ENCODE results near the gene NUTM2F.
"Not testable (repeated sequence)": the region's sequence is repeated elsewhere in the genome, so short reads cannot be mapped to it uniquely, and the experiment has no call there.

Gene NUTM2F, protein sequence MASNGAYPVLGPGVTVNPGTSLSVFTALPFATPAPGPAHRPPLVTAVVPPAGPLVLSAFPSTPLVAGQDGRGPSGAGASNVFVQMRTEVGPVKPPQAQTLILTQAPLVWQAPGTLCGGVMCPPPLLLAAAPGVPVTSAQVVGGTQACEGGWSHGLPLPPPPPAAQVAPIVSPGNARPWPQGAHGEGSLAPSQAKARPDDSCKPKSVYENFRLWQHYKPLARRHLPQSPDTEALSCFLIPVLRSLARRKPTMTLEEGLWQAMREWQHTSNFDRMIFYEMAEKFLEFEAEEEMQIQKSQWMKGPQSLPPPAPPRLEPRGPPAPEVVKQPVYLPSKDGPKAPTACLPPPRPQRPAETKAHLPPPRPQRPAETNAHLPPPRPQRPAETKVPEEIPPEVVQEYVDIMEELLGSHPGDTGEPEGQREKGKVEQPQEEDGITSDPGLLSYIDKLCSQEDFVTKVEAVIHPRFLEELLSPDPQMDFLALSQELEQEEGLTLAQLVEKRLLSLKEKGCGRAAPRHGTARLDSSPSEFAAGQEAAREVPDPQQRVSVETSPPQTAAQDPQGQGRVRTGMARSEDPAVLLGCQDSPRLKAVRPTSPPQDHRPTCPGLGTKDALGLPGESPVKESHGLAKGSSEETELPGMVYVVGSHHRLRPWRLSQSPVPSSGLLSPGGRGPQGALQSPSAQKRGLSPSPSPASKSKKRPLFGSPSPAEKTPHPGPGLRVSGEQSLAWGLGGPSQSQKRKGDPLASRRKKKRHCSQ

GRCh38 chr9:94328544-94328943 lies at the start of gene NUTM2F:
NUTM2F (minus strand) TSS chr9:94328644; CDS start chr9:94328623, 21 bp downstream.
- DNase-seq (ENCODE audit: extremely low read depth, low read depth): not testable (repeated sequence)

DNA sequence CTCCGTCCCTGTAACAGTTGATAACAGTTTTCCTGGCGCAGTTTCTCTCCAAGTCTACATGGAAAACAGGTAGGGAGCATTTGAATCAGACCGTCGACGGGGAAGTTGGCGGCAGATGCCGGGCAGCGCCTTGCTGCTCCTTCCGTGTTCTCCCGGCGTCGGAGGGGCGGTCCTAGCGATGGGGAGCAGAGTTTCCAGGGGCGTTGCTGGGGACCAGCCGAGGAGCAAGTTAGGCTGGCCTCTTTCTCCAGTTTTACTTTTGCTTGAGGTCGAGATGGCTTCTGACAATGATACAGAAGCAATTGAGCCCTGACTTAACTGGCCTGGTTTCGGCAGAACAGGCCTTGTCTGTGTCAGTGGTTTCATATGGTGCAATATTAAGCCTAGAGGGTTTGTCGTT lies 46.8 kb upstream of the NUTM2F start:
- DNase-seq (ENCODE audit: extremely low read depth, low read depth): not testable (repeated sequence)

- peak; percentile 58 for DNase-seq (ENCODE audit: extremely low read depth, low read depth)
Measured at GRCh38 chr9:94374176-94375056, 46.0 kb upstream of the NUTM2F start.

GRCh38 chr9:94373779-94374175 lies 45.3 kb upstream of the NUTM2F start:
- not testable (repeated sequence) for DNase-seq (ENCODE audit: extremely low read depth, low read depth)

GRCh38 chr9:94370266-94370665 lies 41.8 kb upstream of the NUTM2F start:
- DNase-seq (ENCODE audit: extremely low read depth, low read depth): not testable (repeated sequence)

- DNase-seq (ENCODE audit: extremely low read depth, low read depth): not testable (repeated sequence)
Measured at GRCh38 chr9:94364093-94364614, 35.7 kb upstream of the NUTM2F start.

- DNase-seq (ENCODE audit: extremely low read depth, low read depth): not testable (repeated sequence)
Measured at GRCh38 chr9:94357158-94357557, 28.7 kb upstream of the NUTM2F start.

- DNase-seq (ENCODE audit: extremely low read depth, low read depth): not testable (repeated sequence)
Measured at GRCh38 chr9:94351901-94352723, 23.7 kb upstream of the NUTM2F start.

DNA sequence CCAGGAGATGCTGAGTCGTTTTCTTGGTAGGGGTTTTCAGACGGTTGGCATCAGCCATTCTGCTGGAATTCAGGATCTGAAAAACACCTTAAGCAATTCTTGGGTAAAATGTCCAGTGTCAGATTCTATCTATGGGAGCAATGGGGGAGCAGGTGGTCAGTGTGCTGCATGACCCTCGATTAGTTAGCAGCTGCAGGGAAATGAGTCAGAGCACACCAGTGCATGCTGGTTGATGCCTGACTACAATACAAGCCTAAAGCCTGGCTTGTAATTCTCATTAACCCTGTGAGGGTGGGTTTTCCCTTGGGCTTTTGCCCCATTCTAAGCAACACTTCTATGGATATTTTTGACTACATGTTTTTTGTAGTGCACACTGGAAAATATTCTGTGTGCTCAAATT lies 20.3 kb upstream of the NUTM2F start:
- not testable (repeated sequence) for DNase-seq (ENCODE audit: extremely low read depth, low read depth)

DNA sequence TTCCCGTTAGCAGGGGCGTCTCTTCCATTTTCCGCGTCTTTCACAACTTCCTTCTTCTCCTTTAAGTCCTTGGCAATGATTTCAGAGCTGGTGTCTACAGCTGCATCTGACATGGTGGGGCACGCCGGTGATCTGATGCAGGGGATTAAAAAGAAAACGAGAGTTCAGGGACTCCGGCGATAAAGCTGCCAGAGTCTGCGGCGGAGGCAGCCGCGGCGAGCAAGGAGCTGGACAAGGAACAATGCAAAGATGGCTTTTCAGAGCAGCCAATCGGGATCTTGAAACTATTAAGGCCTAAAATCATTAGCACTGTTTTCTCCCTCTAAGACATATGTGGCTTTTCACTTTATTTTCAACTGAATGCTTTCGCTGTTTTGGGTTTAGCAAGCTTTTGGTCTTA lies 19.0 kb upstream of the NUTM2F start:
- DNase-seq (ENCODE audit: extremely low read depth, low read depth): not testable (repeated sequence)

DNA sequence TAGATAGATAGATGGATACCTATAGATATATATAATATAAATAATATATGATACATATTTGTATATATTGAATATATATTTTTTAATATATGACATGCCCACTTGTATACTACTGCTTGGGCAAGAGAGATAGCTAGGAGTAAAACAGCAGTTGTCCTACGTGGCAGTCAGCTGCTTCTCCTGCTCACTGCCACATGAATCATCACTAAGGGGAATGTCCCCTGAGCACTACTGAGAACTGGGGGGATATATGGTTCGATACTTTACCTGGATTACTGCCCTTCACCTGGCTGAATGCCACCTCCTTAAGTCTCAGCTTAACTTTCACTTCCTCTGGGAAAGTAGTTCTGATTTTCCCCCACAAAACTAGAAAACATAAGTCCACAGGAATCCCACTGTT lies 13.3 kb upstream of the NUTM2F start:
- DNase-seq (ENCODE audit: extremely low read depth, low read depth): not testable (repeated sequence)

DNA sequence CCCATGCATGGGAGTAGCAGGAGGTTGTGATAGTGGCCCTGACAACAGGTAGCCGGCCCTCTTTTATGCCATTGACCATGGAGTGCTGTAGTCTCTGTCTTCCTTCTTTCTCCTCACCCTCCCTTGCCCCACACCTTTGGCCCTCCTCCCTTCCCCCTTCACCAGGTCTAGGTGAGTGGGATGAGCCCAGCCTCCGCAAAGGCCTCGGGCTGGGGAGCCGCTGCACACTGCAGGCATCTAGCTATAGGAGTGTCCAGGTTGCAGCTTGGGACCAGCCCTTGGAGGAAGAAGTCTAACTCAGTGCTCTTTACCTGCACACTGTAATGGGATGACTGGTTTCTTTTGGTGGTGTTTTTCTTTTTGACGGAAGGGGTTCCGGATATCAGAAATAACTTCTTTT lies 12.3 kb upstream of the NUTM2F start:
- DNase-seq (ENCODE audit: extremely low read depth, low read depth): not testable (repeated sequence)

DNA sequence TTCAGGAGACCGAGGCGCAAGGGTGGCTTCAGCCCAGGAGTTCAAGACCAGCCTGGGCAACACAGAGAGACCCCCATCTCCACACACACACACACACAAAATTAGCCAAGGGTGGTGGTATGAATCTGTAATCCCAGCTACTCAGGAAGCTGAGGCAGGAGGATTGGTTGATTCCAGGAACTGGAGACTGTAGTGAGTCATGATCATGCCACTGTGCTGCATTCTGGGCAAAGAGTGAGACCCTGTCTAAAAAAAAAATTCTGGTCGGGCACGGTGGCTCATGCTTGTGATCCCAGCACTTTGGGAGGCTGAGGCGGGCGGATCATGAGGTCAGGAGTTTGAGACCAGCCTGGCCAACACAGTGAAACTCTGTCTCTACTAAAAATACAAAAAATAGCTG lies 11.2 kb upstream of the NUTM2F start:
- DNase-seq (ENCODE audit: extremely low read depth, low read depth): not testable (repeated sequence)

DNA sequence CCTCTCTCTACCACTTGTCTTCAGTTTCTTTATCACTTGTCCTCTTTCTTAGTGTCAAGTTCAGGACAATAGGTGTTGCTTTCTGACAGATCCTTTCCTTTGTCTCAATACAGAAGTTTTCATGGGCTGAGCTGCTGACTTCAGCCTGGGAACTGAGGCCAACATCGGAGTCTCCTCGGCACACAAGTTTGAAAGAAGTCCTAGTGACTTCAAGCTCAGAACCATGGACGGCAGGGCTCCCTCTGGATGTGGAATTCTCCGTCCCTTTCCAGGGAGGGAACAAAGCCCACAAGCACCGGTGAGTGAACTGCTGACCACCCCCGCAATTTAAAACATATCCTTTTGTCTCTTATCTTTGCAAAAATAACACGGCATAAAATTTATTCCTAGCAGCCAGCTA lies 10.3 kb upstream of the NUTM2F start:
- not testable (repeated sequence) for DNase-seq (ENCODE audit: extremely low read depth, low read depth)

- DNase-seq (ENCODE audit: extremely low read depth, low read depth): not testable (repeated sequence)
Measured at GRCh38 chr9:94336445-94336844, 8.0 kb upstream of the NUTM2F start.

DNA sequence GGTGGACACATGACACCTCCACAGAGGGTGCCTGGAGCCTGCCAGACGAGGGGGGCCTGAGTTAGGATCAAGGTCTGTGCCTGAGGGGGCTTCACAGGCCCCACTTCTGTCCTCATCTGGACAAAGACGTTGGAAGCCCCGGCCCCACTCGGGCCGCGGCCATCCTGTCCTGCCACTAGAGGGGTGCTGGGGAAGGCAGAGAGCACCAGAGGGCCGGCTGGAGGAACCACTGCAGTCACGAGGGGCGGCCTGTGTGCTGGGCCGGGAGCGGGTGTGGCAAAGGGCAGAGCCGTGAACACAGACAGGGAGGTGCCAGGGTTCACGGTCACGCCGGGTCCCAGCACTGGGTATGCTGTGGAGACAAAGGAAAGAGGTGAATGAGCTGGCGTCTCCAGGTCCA lies 2.9 kb downstream of the NUTM2F start:
- DNase-seq (ENCODE audit: extremely low read depth, low read depth): not testable (repeated sequence)

GRCh38 chr9:94323153-94323798 lies 5.2 kb downstream of the NUTM2F start:
- not testable (repeated sequence) for DNase-seq (ENCODE audit: extremely low read depth, low read depth)

DNA sequence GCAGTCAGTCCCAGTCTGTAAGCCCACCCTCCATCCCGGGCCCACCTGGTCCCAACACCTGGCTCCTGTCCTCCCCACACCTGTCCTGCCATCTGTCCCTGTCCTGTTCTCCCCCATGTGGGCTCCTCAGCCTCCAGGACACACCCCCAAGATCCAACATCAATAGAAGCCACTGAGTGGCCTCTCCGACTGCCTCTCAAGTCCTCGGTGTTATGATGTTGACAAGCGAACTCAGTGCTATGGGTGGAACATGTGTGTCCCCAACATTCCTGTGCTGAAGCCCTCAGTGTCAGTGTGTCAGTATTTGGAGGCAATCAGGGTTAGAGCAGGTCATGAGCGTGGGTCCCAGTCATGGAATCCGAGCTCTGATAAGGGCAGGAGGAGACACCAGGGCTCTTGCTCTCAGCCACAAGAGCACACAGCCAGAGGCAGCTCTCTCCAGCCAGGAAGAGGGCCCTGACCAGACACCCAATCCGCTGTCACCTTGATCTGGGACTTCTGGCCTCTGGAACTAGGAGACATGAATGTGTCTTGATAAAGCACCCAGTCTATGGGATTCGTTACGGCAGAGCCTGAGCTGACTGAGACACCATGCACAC lies 6.0 kb downstream of the NUTM2F start:
- not testable (repeated sequence) for DNase-seq (ENCODE audit: extremely low read depth, low read depth)

Measured in AG09319 (cell line).